GM23338 (cell line): ENCODE results near the gene ZSCAN21. TPM values are rescaled to one million over a fixed set of nuclear protein-coding genes. Genes with fewer than 3 reads are reported as not detected.

Source experiments
- ATAC-seq: fragments of 200-7000 bp; cut with Tn5 transposase; 3 replicates; pipeline ENCODE4 v1.9.1; 2020
- DNase-seq: peaks from one replicate; pipeline ENCODE4 v3.0.0-alpha.2; 2015; ENCODE audit warnings: low spot score
- H2AFZ ChIP-seq: fragments of 200-600 bp; sonication (generic); 2 replicates; pipeline ENCODE4 v1.8.0; 2016; ENCODE audit warnings: antibody characterized with exemption, mild to moderate bottlenecking, moderate library complexity
- H3F3A ChIP-seq: fragments of 200-600 bp; sonication (generic); replicated peaks from 2 replicates; pipeline ENCODE4 v1.8.0; 2017; ENCODE audit warnings: antibody characterized with exemption, mixed run types, low read depth
- H3K27ac ChIP-seq: fragments of 200-600 bp; sonication (generic); 2 replicates; pipeline ENCODE4 v1.6.1; 2016; ENCODE audit warnings: low read depth
- H3K27me3 ChIP-seq: fragments of 200-600 bp; sonication (generic); 2 replicates; pipeline ENCODE4 v1.8.0; 2016; ENCODE audit warnings: mild to moderate bottlenecking, mixed run types, moderate library complexity; ENCODE audit not compliant: insufficient read depth
- H3K36me3 ChIP-seq: fragments of 200-600 bp; sonication (generic); 2 replicates; pipeline ENCODE4 v1.8.0; 2016; ENCODE audit warnings: mild to moderate bottlenecking; ENCODE audit not compliant: insufficient read depth
- H3K4me1 ChIP-seq: fragments of 200-600 bp; sonication (generic); 2 replicates; pipeline ENCODE4 v1.8.0; 2016; ENCODE audit warnings: mild to moderate bottlenecking, moderate library complexity; ENCODE audit not compliant: insufficient read depth
- H3K4me2 ChIP-seq: fragments of 200-600 bp; sonication (generic); 2 replicates; pipeline ENCODE4 v1.7.1; 2017; ENCODE audit warnings: mixed run types
- H3K4me3 ChIP-seq: fragments of 200-600 bp; sonication (generic); 2 replicates; pipeline ENCODE4 v1.6.1; 2016; ENCODE audit warnings: mixed run types
- H3K79me2 ChIP-seq: fragments of 200-600 bp; sonication (generic); replicated peaks from 2 replicates; pipeline ENCODE4 v1.8.0; 2017; ENCODE audit warnings: mild to moderate bottlenecking; ENCODE audit not compliant: insufficient read depth
- H3K9me2 ChIP-seq: fragments of 200-600 bp; sonication (generic); 2 replicates; pipeline ENCODE4 v1.8.0; 2017; ENCODE audit not compliant: insufficient read depth
- H4K20me1 ChIP-seq: fragments of 200-600 bp; sonication (generic); replicated peaks from 2 replicates; pipeline ENCODE4 v1.8.0; 2017; ENCODE audit warnings: mild to moderate bottlenecking; ENCODE audit not compliant: insufficient read depth
- H3K27ac Mint-ChIP-seq: 2 replicates; pipeline ENCODE4 v1.8.0; 2020; ENCODE audit warnings: inconsistent platforms, mild to moderate bottlenecking, moderate library complexity, mixed read lengths
- H3K27me3 Mint-ChIP-seq: 3 replicates; pipeline ENCODE4 v1.8.0; 2022; ENCODE audit warnings: low read depth, mild to moderate bottlenecking, moderate library complexity, mixed read lengths, inconsistent platforms; ENCODE audit not compliant: insufficient read depth, poor library complexity
- H3K36me3 Mint-ChIP-seq: 3 replicates; pipeline ENCODE4 v1.8.0; 2021; ENCODE audit warnings: low read depth, mild to moderate bottlenecking, inconsistent platforms, moderate library complexity, mixed read lengths
- H3K4me1 Mint-ChIP-seq: 3 replicates; pipeline ENCODE4 v1.8.0; 2020; ENCODE audit warnings: mild to moderate bottlenecking, inconsistent platforms, mixed read lengths
- H3K4me3 Mint-ChIP-seq: 3 replicates; pipeline ENCODE4 v1.8.0; 2021; ENCODE audit warnings: moderate library complexity, mild to moderate bottlenecking, inconsistent platforms, mixed read lengths
- H3K9me3 Mint-ChIP-seq: 3 replicates; pipeline ENCODE4 v1.8.0; 2020; ENCODE audit warnings: moderate library complexity, mild to moderate bottlenecking, inconsistent platforms, mixed read lengths
- CREB1 ChIP-seq: fragments of 250-450 bp; sonication (Bioruptor Pico); IDR thresholded peaks from 2 replicates; pipeline ENCODE4 v1.5.0; 2020; ENCODE audit warnings: low read depth, mild to moderate bottlenecking, moderate library complexity
- EZH2 ChIP-seq: fragments of 200-600 bp; sonication (generic); IDR thresholded peaks from one replicate; pipeline ENCODE4 v1.8.0; 2017; ENCODE audit warnings: antibody characterized with exemption, mild to moderate bottlenecking, low read depth; ENCODE audit not compliant: unreplicated experiment
- EZH2phosphoT487 ChIP-seq: fragments of 200-600 bp; sonication (generic); IDR thresholded peaks from one replicate; pipeline ENCODE4 v1.8.1; 2018; ENCODE audit warnings: antibody characterized with exemption; ENCODE audit not compliant: unreplicated experiment
- NANOG ChIP-seq: IDR thresholded peaks from 2 replicates; pipeline ENCODE4 v1.6.1; 2016; ENCODE audit warnings: antibody characterized with exemption, borderline replicate concordance
- STAT1 ChIP-seq: IDR thresholded peaks from one replicate; pipeline ENCODE4 v1.6.1; 2016; ENCODE audit warnings: antibody characterized with exemption; ENCODE audit not compliant: unreplicated experiment
- ZNF114 ChIP-seq: fragments of 250-450 bp; sonication (Bioruptor Pico); IDR thresholded peaks from 2 replicates; pipeline ENCODE4 v1.5.0; 2020; ENCODE audit warnings: mild to moderate bottlenecking, moderate library complexity
- ZNF331 ChIP-seq: fragments of 250-450 bp; sonication (Bioruptor Pico); IDR thresholded peaks from 2 replicates; pipeline ENCODE4 v1.5.0; 2020; ENCODE audit warnings: low read depth, mild to moderate bottlenecking, moderate library complexity
- polyA plus RNA-seq: library from polyadenylated mRNA; unstranded; fragments of >200 nt; fragmentation: Nextera tagmentation; extraction: Ambion mirVana; gene quantifications from 2 replicates; pipeline ENCODE4 v1.2.1, GENCODE V29; 2016
- total RNA-seq: library from RNA; depleted of rRNA; stranded (reverse); fragments of >200 nt; shearing (Covaris generic); gene quantifications from 2 replicates; pipeline ENCODE4 v1.2.3, GENCODE V29; 2014
- TF ChIP-seq, protein P1 (sequence below), 2 experiments: fragments of 200-600 bp in 1 of 2; sonication (generic) in 1 of 2; conservative IDR thresholded peaks; 2 replicates each; pipeline versions ENCODE4 v1.5.1 to v1.6.1; 2016 to 2017; ENCODE audit warnings: antibody characterized with exemption in 2 of 2, low read depth in 2 of 2, mild to moderate bottlenecking in 2 of 2, moderate library complexity in 1 of 2
- TF ChIP-seq, protein P2 (sequence below): IDR thresholded peaks from 2 replicates; pipeline ENCODE4 v1.6.1; 2016; ENCODE audit warnings: antibody characterized with exemption
- TF ChIP-seq, protein P3 (sequence below): fragments of 250-450 bp; sonication (Bioruptor Pico); IDR thresholded peaks from 2 replicates; pipeline ENCODE4 v1.5.0; 2020; ENCODE audit warnings: mild to moderate bottlenecking, moderate library complexity

The ZSCAN21 gene
- total and polyA plus RNA-seq, 2 experiments from 2014 or later: 15.7 to 21.8 TPM

DNA sequence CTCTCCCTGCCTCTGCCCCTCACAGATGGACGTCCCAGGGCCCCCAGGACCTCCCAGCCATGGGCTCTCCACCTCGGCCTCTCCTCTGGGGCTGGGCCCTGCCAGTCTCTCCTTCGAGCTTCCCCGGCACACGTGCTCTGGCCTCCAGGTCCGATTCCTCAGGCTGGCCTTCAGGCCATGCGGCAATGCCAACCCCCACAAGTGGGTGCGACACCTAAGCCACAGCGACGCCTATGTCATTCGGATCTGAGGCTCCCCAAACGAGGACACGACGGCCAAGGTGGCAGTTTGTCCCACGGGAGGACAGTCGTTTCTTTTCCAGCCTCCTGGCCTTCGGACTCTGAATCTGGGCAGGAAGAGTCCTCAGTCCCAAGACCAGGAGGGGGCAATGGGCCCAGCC lies 57.1 kb downstream of the ZSCAN21 start:
- no peak for ATAC-seq
- no peak for DNase-seq
- no peaks in the 10 kb centered on the region for H3K27me3 ChIP-seq
- peaks cover 8% of the 10 kb centered on the region; the same call in 1 of the 2 replicates for H3K79me2 ChIP-seq
- Mint-ChIP-seq H3K4me1 (peaks cover 8% of the 10 kb centered on the region), H3K36me3 (peaks cover 75% of the 10 kb centered on the region), H3K9me3 (no peaks in the 10 kb centered on the region), H3K27me3 (peaks cover 31% of the 10 kb centered on the region), H3K4me3 (no peak overlapping the region), H3K27ac (no peak overlapping the region)
- peaks cover 17% of the 10 kb centered on the region; the same call in 1 of the 2 replicates for H3K36me3 ChIP-seq
- H3K9me2 ChIP-seq: no peaks in the 10 kb centered on the region
- peaks cover 4% of the 10 kb centered on the region; the same call in 1 of the 2 replicates for H3F3A ChIP-seq
- peaks cover 5% of the 10 kb centered on the region; the same call in 1 of the 2 replicates for H3K4me1 ChIP-seq
- no peak overlapping the region for H2AFZ ChIP-seq
- no peaks in the 10 kb centered on the region for H4K20me1 ChIP-seq
- H3K4me2 ChIP-seq: no peak overlapping the region
- TF ChIP-seq, protein P1, sequence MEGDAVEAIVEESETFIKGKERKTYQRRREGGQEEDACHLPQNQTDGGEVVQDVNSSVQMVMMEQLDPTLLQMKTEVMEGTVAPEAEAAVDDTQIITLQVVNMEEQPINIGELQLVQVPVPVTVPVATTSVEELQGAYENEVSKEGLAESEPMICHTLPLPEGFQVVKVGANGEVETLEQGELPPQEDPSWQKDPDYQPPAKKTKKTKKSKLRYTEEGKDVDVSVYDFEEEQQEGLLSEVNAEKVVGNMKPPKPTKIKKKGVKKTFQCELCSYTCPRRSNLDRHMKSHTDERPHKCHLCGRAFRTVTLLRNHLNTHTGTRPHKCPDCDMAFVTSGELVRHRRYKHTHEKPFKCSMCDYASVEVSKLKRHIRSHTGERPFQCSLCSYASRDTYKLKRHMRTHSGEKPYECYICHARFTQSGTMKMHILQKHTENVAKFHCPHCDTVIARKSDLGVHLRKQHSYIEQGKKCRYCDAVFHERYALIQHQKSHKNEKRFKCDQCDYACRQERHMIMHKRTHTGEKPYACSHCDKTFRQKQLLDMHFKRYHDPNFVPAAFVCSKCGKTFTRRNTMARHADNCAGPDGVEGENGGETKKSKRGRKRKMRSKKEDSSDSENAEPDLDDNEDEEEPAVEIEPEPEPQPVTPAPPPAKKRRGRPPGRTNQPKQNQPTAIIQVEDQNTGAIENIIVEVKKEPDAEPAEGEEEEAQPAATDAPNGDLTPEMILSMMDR (conservative IDR thresholded peaks at IDR 0.05; ENCODE audit: low read depth in 2 of 2): no peak
- no peak for TF ChIP-seq EZH2
- TF ChIP-seq, protein P2, sequence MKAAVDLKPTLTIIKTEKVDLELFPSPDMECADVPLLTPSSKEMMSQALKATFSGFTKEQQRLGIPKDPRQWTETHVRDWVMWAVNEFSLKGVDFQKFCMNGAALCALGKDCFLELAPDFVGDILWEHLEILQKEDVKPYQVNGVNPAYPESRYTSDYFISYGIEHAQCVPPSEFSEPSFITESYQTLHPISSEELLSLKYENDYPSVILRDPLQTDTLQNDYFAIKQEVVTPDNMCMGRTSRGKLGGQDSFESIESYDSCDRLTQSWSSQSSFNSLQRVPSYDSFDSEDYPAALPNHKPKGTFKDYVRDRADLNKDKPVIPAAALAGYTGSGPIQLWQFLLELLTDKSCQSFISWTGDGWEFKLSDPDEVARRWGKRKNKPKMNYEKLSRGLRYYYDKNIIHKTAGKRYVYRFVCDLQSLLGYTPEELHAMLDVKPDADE: no peak
- no peak overlapping the region for H3K27ac ChIP-seq
- H3K4me3 ChIP-seq: no peak overlapping the region

DNA sequence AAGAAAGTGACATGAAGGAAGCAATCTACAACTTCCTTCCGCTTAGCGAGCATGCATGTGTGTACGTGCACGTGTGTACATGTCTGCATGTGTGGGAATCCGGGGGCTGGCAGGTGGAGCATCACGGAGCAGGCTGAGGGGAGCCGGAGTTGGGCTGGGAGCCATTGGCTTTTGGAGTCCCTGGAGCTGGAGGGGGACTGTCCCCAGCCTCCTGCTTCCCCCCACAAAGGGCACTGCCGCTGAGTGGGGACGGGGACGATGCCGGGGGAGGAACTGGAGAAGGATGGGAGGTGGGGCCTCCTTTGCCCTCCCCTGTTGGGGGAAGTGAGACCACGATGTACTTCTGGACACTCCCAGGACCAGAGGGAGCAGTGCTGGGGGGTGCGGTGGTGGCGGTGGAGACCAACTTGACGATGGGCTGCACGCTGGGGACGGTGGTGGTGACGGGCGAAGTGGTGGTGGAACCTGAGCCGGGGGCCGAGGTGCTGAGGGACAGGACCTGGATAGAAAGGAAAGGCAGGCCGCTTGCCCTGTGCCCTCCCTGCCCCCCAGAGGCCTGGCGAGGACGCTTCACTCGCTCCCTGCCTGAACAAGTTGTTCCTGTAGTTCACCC lies 57.7 kb downstream of the ZSCAN21 start:
- Mint-ChIP-seq H3K4me1 (peaks cover 8% of the 10 kb centered on the region), H3K27me3 (peaks cover 30% of the 10 kb centered on the region), H3K36me3 (peaks cover 81% of the 10 kb centered on the region), H3K4me3 (no peak overlapping the region; the same call in 2 of the 3 replicates), H3K27ac (no peak overlapping the region), H3K9me3 (no peaks in the 10 kb centered on the region)
- Histone ChIP-seq H3K36me3 (peaks cover 17% of the 10 kb centered on the region; the same call in 1 of the 2 replicates), H3F3A (peaks cover 4% of the 10 kb centered on the region; the same call in 1 of the 2 replicates), H4K20me1 (no peaks in the 10 kb centered on the region), H3K79me2 (peaks cover 5% of the 10 kb centered on the region; the same call in 1 of the 2 replicates), H3K4me2 (no peak overlapping the region), H3K27me3 (no peaks in the 10 kb centered on the region), H3K4me1 (peaks cover 5% of the 10 kb centered on the region; the same call in 1 of the 2 replicates), H3K9me2 (no peaks in the 10 kb centered on the region), H3K27ac (no peak overlapping the region), H2AFZ (no peak overlapping the region), H3K4me3 (no peak overlapping the region)
- ATAC-seq: no peak
- no peak for DNase-seq
- TF ChIP-seq, protein P3, sequence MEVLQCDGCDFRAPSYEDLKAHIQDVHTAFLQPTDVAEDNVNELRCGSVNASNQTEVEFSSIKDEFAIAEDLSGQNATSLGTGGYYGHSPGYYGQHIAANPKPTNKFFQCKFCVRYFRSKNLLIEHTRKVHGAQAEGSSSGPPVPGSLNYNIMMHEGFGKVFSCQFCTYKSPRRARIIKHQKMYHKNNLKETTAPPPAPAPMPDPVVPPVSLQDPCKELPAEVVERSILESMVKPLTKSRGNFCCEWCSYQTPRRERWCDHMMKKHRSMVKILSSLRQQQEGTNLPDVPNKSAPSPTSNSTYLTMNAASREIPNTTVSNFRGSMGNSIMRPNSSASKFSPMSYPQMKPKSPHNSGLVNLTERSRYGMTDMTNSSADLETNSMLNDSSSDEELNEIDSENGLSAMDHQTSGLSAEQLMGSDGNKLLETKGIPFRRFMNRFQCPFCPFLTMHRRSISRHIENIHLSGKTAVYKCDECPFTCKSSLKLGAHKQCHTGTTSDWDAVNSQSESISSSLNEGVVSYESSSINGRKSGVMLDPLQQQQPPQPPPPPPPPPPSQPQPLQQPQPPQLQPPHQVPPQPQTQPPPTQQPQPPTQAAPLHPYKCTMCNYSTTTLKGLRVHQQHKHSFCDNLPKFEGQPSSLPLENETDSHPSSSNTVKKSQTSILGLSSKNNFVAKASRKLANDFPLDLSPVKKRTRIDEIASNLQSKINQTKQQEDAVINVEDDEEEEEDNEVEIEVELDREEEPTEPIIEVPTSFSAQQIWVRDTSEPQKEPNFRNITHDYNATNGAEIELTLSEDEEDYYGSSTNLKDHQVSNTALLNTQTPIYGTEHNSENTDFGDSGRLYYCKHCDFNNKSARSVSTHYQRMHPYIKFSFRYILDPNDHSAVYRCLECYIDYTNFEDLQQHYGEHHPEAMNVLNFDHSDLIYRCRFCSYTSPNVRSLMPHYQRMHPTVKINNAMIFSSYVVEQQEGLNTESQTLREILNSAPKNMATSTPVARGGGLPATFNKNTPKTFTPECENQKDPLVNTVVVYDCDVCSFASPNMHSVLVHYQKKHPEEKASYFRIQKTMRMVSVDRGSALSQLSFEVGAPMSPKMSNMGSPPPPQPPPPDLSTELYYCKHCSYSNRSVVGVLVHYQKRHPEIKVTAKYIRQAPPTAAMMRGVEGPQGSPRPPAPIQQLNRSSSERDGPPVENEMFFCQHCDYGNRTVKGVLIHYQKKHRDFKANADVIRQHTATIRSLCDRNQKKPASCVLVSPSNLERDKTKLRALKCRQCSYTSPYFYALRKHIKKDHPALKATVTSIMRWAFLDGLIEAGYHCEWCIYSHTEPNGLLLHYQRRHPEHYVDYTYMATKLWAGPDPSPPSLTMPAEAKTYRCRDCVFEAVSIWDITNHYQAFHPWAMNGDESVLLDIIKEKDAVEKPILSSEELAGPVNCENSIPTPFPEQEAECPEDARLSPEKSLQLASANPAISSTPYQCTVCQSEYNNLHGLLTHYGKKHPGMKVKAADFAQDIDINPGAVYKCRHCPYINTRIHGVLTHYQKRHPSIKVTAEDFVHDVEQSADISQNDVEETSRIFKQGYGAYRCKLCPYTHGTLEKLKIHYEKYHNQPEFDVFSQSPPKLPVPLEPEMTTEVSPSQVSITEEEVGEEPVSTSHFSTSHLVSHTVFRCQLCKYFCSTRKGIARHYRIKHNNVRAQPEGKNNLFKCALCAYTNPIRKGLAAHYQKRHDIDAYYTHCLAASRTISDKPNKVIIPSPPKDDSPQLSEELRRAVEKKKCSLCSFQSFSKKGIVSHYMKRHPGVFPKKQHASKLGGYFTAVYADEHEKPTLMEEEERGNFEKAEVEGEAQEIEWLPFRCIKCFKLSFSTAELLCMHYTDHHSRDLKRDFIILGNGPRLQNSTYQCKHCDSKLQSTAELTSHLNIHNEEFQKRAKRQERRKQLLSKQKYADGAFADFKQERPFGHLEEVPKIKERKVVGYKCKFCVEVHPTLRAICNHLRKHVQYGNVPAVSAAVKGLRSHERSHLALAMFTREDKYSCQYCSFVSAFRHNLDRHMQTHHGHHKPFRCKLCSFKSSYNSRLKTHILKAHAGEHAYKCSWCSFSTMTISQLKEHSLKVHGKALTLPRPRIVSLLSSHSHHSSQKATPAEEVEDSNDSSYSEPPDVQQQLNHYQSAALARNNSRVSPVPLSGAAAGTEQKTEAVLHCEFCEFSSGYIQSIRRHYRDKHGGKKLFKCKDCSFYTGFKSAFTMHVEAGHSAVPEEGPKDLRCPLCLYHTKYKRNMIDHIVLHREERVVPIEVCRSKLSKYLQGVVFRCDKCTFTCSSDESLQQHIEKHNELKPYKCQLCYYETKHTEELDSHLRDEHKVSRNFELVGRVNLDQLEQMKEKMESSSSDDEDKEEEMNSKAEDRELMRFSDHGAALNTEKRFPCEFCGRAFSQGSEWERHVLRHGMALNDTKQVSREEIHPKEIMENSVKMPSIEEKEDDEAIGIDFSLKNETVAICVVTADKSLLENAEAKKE (CRISPR knock-in tag): no peak
- TF ChIP-seq EZH2phosphoT487 (no peak), NANOG (no peak), ZNF331 (CRISPR knock-in tag) (no peak), CREB1 (no peak), ZNF114 (CRISPR knock-in tag) (no peak), STAT1 (no peak)
